Measurements from ENCODE around the gene LONP1.
A peak's percentile ranks its signal among the peaks of the same experiment; 100 is the strongest.

The LONP1 gene

GRCh38 chr19:5691822-5692722 lies 27.9 kb downstream of the LONP1 start (continued):
- TF ChIP-seq ZNF670 (tag by site-specific recombination; IDR thresholded peaks at IDR 0.05; ENCODE audit: low read depth) (no peak), WT1 (tag by site-specific recombination; IDR thresholded peaks at IDR 0.05) (no peak), GLIS2 (tag by site-specific recombination; IDR thresholded peaks at IDR 0.05) (no peak), GLIS1 (tag by site-specific recombination; IDR thresholded peaks at IDR 0.05) (no peak), ZNF664 (tag by site-specific recombination; IDR thresholded peaks at IDR 0.05) (no peak), ZNF19 (tag by site-specific recombination; IDR thresholded peaks at IDR 0.05; ENCODE audit: low read depth) (no peak), ZNF239 (tag by site-specific recombination; IDR thresholded peaks at IDR 0.05) (no peak), ZNF837 (tag by site-specific recombination; IDR thresholded peaks at IDR 0.05) (no peak), REPIN1 (tag by site-specific recombination; IDR thresholded peaks at IDR 0.05; ENCODE audit: low read depth) (no peak), RBAK (tag by site-specific recombination; IDR thresholded peaks at IDR 0.05) (no peak), ZNF114 (tag by site-specific recombination; IDR thresholded peaks at IDR 0.05) (no peak), ZNF747 (tag by site-specific recombination; IDR thresholded peaks at IDR 0.05) (no peak), ZNF791 (tag by site-specific recombination; IDR thresholded peaks at IDR 0.05) (no peak), HOXD13 (CRISPR knock-in tag; IDR thresholded peaks at IDR 0.05; ENCODE audit: borderline replicate concordance) (no peak), ZNF24 (tag by site-specific recombination; IDR thresholded peaks at IDR 0.05) (no peak), ZNF473 (tag by site-specific recombination; IDR thresholded peaks at IDR 0.05) (no peak), KLF9 (tag by site-specific recombination; IDR thresholded peaks at IDR 0.05; ENCODE audit: low read depth) (no peak), ZBTB1 (tag by site-specific recombination; IDR thresholded peaks at IDR 0.05) (no peak), ZNF544 (tag by site-specific recombination; IDR thresholded peaks at IDR 0.05) (no peak), ZNF184 (tag by site-specific recombination; IDR thresholded peaks at IDR 0.05) (no peak), ZNF423 (tag by site-specific recombination; IDR thresholded peaks at IDR 0.05) (no peak), ZNF585B (tag by site-specific recombination; IDR thresholded peaks at IDR 0.05) (no peak), ZNF202 (tag by site-specific recombination; IDR thresholded peaks at IDR 0.05; ENCODE audit: borderline replicate concordance) (no peak), ZBTB26 (tag by site-specific recombination; optimal IDR thresholded peaks at IDR 0.05) (peak; percentile 38), TCF7L2 (IDR thresholded peaks at IDR 0.05; ENCODE audit: borderline replicate concordance, low read depth, low read length) (no peak), ZNF366 (tag by site-specific recombination; conservative IDR thresholded peaks at IDR 0.05) (no peak), GLI2 (tag by site-specific recombination; IDR thresholded peaks at IDR 0.05; ENCODE audit: borderline replicate concordance, low read depth) (no peak), ZFP41 (tag by site-specific recombination; IDR thresholded peaks at IDR 0.05; ENCODE audit: borderline replicate concordance) (no peak), ZNF26 (tag by site-specific recombination; IDR thresholded peaks at IDR 0.05) (no peak), ZNF10 (tag by site-specific recombination; IDR thresholded peaks at IDR 0.05) (peak; percentile 72), ZNF311 (tag by site-specific recombination; IDR thresholded peaks at IDR 0.05; ENCODE audit: borderline replicate concordance) (no peak), SP7 (tag by site-specific recombination; IDR thresholded peaks at IDR 0.05) (no peak), ZNF214 (tag by site-specific recombination; IDR thresholded peaks at IDR 0.05; ENCODE audit: borderline replicate concordance) (no peak), ZNF354C (tag by site-specific recombination; IDR thresholded peaks at IDR 0.05; ENCODE audit: borderline replicate concordance, low read depth) (no peak)
- TF ChIP-seq, protein P1, sequence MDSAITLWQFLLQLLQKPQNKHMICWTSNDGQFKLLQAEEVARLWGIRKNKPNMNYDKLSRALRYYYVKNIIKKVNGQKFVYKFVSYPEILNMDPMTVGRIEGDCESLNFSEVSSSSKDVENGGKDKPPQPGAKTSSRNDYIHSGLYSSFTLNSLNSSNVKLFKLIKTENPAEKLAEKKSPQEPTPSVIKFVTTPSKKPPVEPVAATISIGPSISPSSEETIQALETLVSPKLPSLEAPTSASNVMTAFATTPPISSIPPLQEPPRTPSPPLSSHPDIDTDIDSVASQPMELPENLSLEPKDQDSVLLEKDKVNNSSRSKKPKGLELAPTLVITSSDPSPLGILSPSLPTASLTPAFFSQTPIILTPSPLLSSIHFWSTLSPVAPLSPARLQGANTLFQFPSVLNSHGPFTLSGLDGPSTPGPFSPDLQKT (IDR thresholded peaks at IDR 0.05; ENCODE audit: borderline replicate concordance, low read depth, low read length) = no peak
- TF ChIP-seq, protein P2, sequence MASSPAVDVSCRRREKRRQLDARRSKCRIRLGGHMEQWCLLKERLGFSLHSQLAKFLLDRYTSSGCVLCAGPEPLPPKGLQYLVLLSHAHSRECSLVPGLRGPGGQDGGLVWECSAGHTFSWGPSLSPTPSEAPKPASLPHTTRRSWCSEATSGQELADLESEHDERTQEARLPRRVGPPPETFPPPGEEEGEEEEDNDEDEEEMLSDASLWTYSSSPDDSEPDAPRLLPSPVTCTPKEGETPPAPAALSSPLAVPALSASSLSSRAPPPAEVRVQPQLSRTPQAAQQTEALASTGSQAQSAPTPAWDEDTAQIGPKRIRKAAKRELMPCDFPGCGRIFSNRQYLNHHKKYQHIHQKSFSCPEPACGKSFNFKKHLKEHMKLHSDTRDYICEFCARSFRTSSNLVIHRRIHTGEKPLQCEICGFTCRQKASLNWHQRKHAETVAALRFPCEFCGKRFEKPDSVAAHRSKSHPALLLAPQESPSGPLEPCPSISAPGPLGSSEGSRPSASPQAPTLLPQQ (tag by site-specific recombination; IDR thresholded peaks at IDR 0.05) = no peak
